Mesenchymal stem cell (in vitro differentiated cells and primary cell): ENCODE measurements around the gene LMBRD2. TPM values are rescaled to one million over a fixed set of nuclear protein-coding genes. Genes with fewer than 3 reads are reported as not detected.
A peak's percentile ranks its signal among the peaks of the same experiment; 100 is the strongest.

Experiments used
- DNase-seq: peaks from one replicate; pipeline ENCODE4 v3.0.0-alpha.2; 2013
- H2AFZ ChIP-seq: one replicate; pipeline ENCODE4 v1.6.1; 2013; ENCODE audit warnings: low read depth, mild to moderate bottlenecking, control low read depth, inconsistent platforms, low read length, moderate library complexity
- H2AK5ac ChIP-seq: 2 replicates; pipeline ENCODE4 v1.6.1; 2013; ENCODE audit warnings: low read length, moderate library complexity, mild to moderate bottlenecking, inconsistent platforms; ENCODE audit not compliant: severe bottlenecking
- H2BK120ac ChIP-seq: one replicate; pipeline ENCODE4 v1.6.1; 2013; ENCODE audit warnings: low read depth, mild to moderate bottlenecking, inconsistent platforms, low read length, moderate library complexity
- H2BK12ac ChIP-seq, 2 experiments: one replicate each; pipeline ENCODE4 v1.6.1; 2013; ENCODE audit warnings: inconsistent platforms in 2 of 2, low read length in 2 of 2, mild to moderate bottlenecking in 2 of 2, moderate library complexity in 2 of 2, control low read depth in 1 of 2
- H2BK15ac ChIP-seq: one replicate; pipeline ENCODE4 v1.6.1; 2013; ENCODE audit warnings: mild to moderate bottlenecking, low read depth, inconsistent platforms; ENCODE audit not compliant: poor library complexity, severe bottlenecking
- H2BK5ac ChIP-seq: 2 replicates; pipeline ENCODE4 v1.6.1; 2013; ENCODE audit warnings: low read depth, mild to moderate bottlenecking, low read length, control low read depth, inconsistent platforms; ENCODE audit not compliant: poor library complexity, severe bottlenecking
- H3K14ac ChIP-seq, 2 experiments: one replicate each; pipeline ENCODE4 v1.6.1; 2013; ENCODE audit warnings: inconsistent platforms in 2 of 2, low read length in 2 of 2, control low read depth in 1 of 2, mild to moderate bottlenecking in 1 of 2, moderate library complexity in 1 of 2
- H3K18ac ChIP-seq, 2 experiments: one replicate each; pipeline ENCODE4 v1.6.1; 2013; ENCODE audit warnings: inconsistent platforms in 2 of 2, low read length in 2 of 2, control low read depth in 1 of 2, low read depth in 1 of 2, mild to moderate bottlenecking in 1 of 2
- H3K23ac ChIP-seq, 2 experiments: one replicate each; pipeline ENCODE4 v1.6.1; 2013; ENCODE audit warnings: inconsistent platforms in 2 of 2, low read length in 2 of 2, mild to moderate bottlenecking in 2 of 2, moderate library complexity in 2 of 2, control low read depth in 1 of 2
- H3K27ac ChIP-seq: 2 replicates; pipeline ENCODE4 v1.5.1; 2013; ENCODE audit warnings: mild to moderate bottlenecking, moderate library complexity, low read length, control low read depth, inconsistent platforms; ENCODE audit not compliant: poor library complexity, severe bottlenecking
- H3K27me3 ChIP-seq, 2 experiments: 2 replicates each; pipeline versions ENCODE4 v1.6.1 to v1.7.0; 2013; ENCODE audit warnings: low read length in 2 of 2, mild to moderate bottlenecking in 2 of 2, moderate library complexity in 2 of 2, control low read depth in 1 of 2, inconsistent platforms in 1 of 2; ENCODE audit not compliant: control insufficient read depth in 1 of 2, insufficient read depth in 1 of 2
- H3K36me3 ChIP-seq, 2 experiments: 2 replicates each; pipeline versions ENCODE4 v1.6.1 to v1.7.0; 2013; ENCODE audit warnings: low read length in 2 of 2, control low read depth in 1 of 2, inconsistent platforms in 1 of 2, low read depth in 1 of 2, mild to moderate bottlenecking in 1 of 2; ENCODE audit not compliant: insufficient read depth in 2 of 2, control insufficient read depth in 1 of 2
- H3K4ac ChIP-seq, 2 experiments: one replicate each; pipeline ENCODE4 v1.6.1; 2013; ENCODE audit warnings: inconsistent platforms in 2 of 2, low read length in 2 of 2, mild to moderate bottlenecking in 2 of 2, moderate library complexity in 2 of 2, control low read depth in 1 of 2, low read depth in 1 of 2
- H3K4me1 ChIP-seq: 2 replicates; pipeline ENCODE4 v1.6.1; 2013; ENCODE audit warnings: low read depth, low read length, control low read depth; ENCODE audit not compliant: control insufficient read depth, insufficient read depth
- H3K4me2 ChIP-seq: 2 replicates; pipeline ENCODE4 v1.6.1; 2013; ENCODE audit warnings: low read length, mild to moderate bottlenecking, inconsistent platforms; ENCODE audit not compliant: poor library complexity, severe bottlenecking
- H3K4me3 ChIP-seq, 2 experiments: 2 replicates each; pipeline versions ENCODE4 v1.5.1 to v1.7.0; 2013; ENCODE audit warnings: low read length in 2 of 2, mild to moderate bottlenecking in 2 of 2, control low read depth in 1 of 2, low read depth in 1 of 2; ENCODE audit not compliant: insufficient read depth in 1 of 2
- H3K79me1 ChIP-seq: replicated peaks from 2 replicates; pipeline ENCODE4 v1.6.1; 2013; ENCODE audit warnings: mild to moderate bottlenecking, control low read depth, low read length, inconsistent platforms; ENCODE audit not compliant: poor library complexity, severe bottlenecking
- H3K9ac ChIP-seq: 2 replicates; pipeline ENCODE4 v1.7.0; 2013; ENCODE audit warnings: mild to moderate bottlenecking, low read length, moderate library complexity
- H3K9me3 ChIP-seq: 2 replicates; pipeline ENCODE4 v1.7.0; 2013; ENCODE audit warnings: mild to moderate bottlenecking, low read length; ENCODE audit not compliant: control insufficient read depth
- H4K8ac ChIP-seq: one replicate; pipeline ENCODE4 v1.6.1; 2013; ENCODE audit warnings: inconsistent platforms, mild to moderate bottlenecking, low read length, moderate library complexity
- H4K91ac ChIP-seq: one replicate; pipeline ENCODE4 v1.6.1; 2013; ENCODE audit warnings: mild to moderate bottlenecking, low read length, inconsistent platforms
- WGBS: methylation state at CpG from one replicate; pipeline ENCODE4 v1.1.7; 2013; ENCODE audit warnings: mixed read lengths; 5-methylcytosine and 5-hydroxymethylcytosine counted together
- small RNA-seq: library from polyadenylated mRNA; stranded (forward); fragments of <200 nt; extraction: miRNeasy Mini kit (QIAGEN cat#:217004); gene quantifications from one replicate; pipeline ENCODE3, GENCODE V24; 2013; ENCODE audit warnings: low read depth

The LMBRD2 gene

GRCh38 chr5:36054647-36055046 lies 97.0 kb downstream of the LMBRD2 start:
- Histone ChIP-seq H3K79me1 (no peaks in the 10 kb centered on the region), H3K27ac (no peak overlapping the region), H3K4ac (no peak overlapping the region), H3K4me1 (no peaks in the 10 kb centered on the region), H2BK12ac (no peak overlapping the region), H3K4me3 (no peak overlapping the region), H2AK5ac (no peak overlapping the region), H2AFZ (no peak overlapping the region), H3K36me3 (no peaks in the 10 kb centered on the region), H2BK15ac (no peak overlapping the region), H3K18ac (no peak overlapping the region), H4K91ac (no peak overlapping the region), H3K9ac (no peak overlapping the region), H4K8ac (no peak overlapping the region), H3K23ac (no peak overlapping the region), H3K27me3 (peaks cover 3 to 28% of the 10 kb centered on the region in 2 experiments), H2BK120ac (no peak overlapping the region), H3K9me3 (no peaks in the 10 kb centered on the region), H2BK5ac (no peak overlapping the region), H3K14ac (no peak overlapping the region), H3K4me2 (no peak overlapping the region)
- WGBS: 70% methylated on average over 2 of the region's 3 CpGs
- no peak for DNase-seq

- no peak overlapping the region for H3K4ac ChIP-seq
- no peak overlapping the region for H2BK120ac ChIP-seq
- no peak for DNase-seq
- H2AFZ ChIP-seq: no peak overlapping the region
- H3K4me2 ChIP-seq: no peak overlapping the region
- no peak overlapping the region for H2BK15ac ChIP-seq
- no peak overlapping the region for H3K27ac ChIP-seq
- no peak overlapping the region for H4K91ac ChIP-seq
- peaks cover 3 to 28% of the 10 kb centered on the region in 2 experiments for H3K27me3 ChIP-seq
- H3K14ac ChIP-seq: no peak overlapping the region
- no peak overlapping the region for H2BK5ac ChIP-seq
- H3K9me3 ChIP-seq: no peaks in the 10 kb centered on the region
- H3K18ac ChIP-seq: no peak overlapping the region
- no peak overlapping the region for H3K9ac ChIP-seq
- no peak overlapping the region for H2BK12ac ChIP-seq
- no peaks in the 10 kb centered on the region for H3K4me1 ChIP-seq
- H3K36me3 ChIP-seq: no peaks in the 10 kb centered on the region
- no peak overlapping the region for H4K8ac ChIP-seq
- no peak overlapping the region for H3K4me3 ChIP-seq
- H2AK5ac ChIP-seq: no peak overlapping the region
- no peaks in the 10 kb centered on the region for H3K79me1 ChIP-seq
- H3K23ac ChIP-seq: no peak overlapping the region
Observed at GRCh38 chr5:36052538-36052937, 99.1 kb downstream of the LMBRD2 start.

GRCh38 chr5:36049949-36050348 lies 101.7 kb downstream of the LMBRD2 start:
- Histone ChIP-seq H3K9ac (no peak overlapping the region), H3K14ac (no peak overlapping the region), H4K91ac (no peak overlapping the region), H3K4me3 (no peak overlapping the region), H3K18ac (no peak overlapping the region), H3K9me3 (no peaks in the 10 kb centered on the region), H3K23ac (no peak overlapping the region), H4K8ac (no peak overlapping the region), H2BK12ac (no peak overlapping the region), H2BK120ac (no peak overlapping the region), H3K79me1 (no peaks in the 10 kb centered on the region), H3K4ac (no peak overlapping the region), H2AK5ac (no peak overlapping the region), H2AFZ (no peak overlapping the region), H3K27me3 (peaks cover 0 to 21% of the 10 kb centered on the region in 2 experiments), H2BK15ac (no peak overlapping the region), H3K4me2 (no peak overlapping the region), H3K27ac (no peak overlapping the region), H3K4me1 (no peaks in the 10 kb centered on the region), H2BK5ac (no peak overlapping the region), H3K36me3 (no peaks in the 10 kb centered on the region)
- DNase-seq: no peak
- no CpG with 5 or more reads among the region's 4 CpGs for WGBS

Small RNA genes within 50 kb of the gene (small RNA-seq; reads per million reads assigned to genes)
- gene AC016612.1 (not detected), gene MIR580 (6.0 reads per million, percentile 63 among the genes with 10 or more reads in this experiment), gene RNU6-1305P (not detected)
